Breast epithelium (tissue), 3 donors: ENCODE data around the gene MDC1.

Source experiments
- POLR2A ChIP-seq: fragments of 450-650 bp; IDR thresholded peaks from one replicate; pipeline ENCODE4 v1.6.1; 2016; ENCODE audit warnings: antibody characterized with exemption, mild to moderate bottlenecking, moderate library complexity
- POLR2AphosphoS5 ChIP-seq, 3 donors: sonication (generic); formaldehyde crosslinking; IDR thresholded peaks; one replicate each; pipeline ENCODE4 v1.6.1; 2017; ENCODE audit warnings: antibody characterized with exemption in 3 of 3
- TF ChIP-seq, protein P1 (sequence below), 3 donors: fragments of 450-650 bp; IDR thresholded peaks; one replicate each; pipeline ENCODE4 v1.5.1; 2016 to 2017; ENCODE audit warnings: antibody characterized with exemption in 3 of 3, mild to moderate bottlenecking in 3 of 3, moderate library complexity in 3 of 3

DNA sequence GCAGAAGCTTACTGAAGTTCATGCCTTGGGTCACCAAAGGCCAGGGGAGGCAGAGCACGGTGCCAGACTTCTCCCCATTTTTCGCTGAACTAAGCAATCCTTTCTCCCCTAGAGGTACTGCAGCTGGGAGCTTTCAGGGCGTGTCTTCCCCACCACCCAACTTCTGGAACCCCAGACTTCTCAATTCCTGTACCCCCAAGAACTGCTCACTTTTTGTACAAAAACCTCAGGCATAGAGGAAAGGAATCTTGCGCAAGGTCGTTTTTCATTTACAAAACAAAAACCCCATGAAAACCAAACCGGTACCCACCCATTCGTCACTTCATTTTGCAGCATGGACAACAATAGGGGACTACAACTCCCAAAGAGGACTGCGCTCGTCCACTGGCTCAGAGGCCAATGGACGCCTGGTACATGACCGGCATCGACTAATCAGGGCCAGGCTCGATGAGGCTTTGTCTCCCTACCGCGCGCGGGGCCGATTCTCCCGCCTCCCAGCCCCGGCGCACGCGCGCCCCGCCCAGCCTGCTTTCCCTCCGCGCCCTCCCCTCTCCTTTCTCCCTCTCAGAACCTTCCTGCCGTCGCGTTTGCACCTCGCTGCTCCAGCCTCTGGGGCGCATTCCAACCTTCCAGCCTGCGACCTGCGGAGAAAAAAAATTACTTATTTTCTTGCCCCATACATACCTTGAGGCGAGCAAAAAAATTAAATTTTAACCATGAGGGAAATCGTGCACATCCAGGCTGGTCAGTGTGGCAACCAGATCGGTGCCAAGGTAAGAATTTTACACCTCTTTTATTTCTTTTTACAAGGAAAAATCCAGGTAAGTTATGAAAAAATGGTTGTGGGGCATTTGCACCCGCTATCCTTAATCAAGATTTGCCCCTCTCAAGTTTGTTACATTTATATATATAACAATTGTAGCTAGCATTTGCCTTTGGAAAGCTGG lies 3.0 kb upstream of the MDC1 start, which contains the start of gene TUBB:
- peak; percentile 56 for TF ChIP-seq POLR2A
- TF ChIP-seq, protein P1, sequence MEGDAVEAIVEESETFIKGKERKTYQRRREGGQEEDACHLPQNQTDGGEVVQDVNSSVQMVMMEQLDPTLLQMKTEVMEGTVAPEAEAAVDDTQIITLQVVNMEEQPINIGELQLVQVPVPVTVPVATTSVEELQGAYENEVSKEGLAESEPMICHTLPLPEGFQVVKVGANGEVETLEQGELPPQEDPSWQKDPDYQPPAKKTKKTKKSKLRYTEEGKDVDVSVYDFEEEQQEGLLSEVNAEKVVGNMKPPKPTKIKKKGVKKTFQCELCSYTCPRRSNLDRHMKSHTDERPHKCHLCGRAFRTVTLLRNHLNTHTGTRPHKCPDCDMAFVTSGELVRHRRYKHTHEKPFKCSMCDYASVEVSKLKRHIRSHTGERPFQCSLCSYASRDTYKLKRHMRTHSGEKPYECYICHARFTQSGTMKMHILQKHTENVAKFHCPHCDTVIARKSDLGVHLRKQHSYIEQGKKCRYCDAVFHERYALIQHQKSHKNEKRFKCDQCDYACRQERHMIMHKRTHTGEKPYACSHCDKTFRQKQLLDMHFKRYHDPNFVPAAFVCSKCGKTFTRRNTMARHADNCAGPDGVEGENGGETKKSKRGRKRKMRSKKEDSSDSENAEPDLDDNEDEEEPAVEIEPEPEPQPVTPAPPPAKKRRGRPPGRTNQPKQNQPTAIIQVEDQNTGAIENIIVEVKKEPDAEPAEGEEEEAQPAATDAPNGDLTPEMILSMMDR (IDR thresholded peaks at IDR 0.05), result peak in 2 of 3 donors; percentile 34 to 53
- peak; percentile 56 to 84 (median 72) for TF ChIP-seq POLR2AphosphoS5 (IDR thresholded peaks at IDR 0.05)
